ENCODE measurements around the gene ANKRD49.

ANKRD49 gene

DNA sequence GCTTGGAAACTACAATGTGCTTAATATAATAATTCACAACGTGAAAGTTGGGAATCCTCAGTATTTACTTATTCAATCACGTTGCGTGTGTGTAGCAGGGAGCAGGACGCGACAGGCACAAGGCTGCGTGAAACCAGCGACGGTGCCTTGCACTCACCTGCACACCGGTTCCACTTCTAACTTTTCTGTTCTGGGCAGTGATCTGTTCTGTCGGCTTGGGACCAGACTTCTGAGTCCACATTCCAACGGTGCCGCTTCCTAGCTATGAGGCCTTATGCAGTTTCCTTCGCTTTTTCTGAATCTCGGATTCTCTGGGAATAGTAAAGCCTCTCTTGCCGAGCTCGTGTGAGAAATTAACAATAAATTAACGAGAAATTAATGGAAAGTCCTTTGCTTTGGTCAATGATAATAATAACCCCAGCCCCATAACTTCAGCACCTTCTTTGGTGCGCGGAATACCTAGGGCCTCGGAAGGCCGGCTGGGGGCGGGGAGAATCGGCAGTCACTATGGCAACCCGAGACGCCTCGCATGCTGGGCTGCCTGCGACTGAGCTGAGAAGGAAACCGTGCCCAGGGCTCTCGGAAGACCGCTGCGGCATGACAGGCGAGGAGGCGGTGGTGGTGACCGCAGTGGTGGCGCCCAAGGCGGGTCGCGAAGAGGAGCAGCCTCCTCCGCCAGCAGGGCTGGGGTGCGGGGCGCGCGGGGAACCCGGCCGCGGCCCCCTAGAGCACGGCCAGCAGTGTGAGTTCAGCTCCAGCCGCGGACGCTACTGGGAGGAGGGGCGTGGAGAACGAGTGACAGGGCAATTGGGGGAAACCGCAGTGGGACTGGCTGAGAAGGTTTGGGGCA lies 18.4 kb downstream of the ANKRD49 start, which contains the start of gene C11orf97:
Gene C11orf97, plus strand, starts transcription at position 530 of the 850 bp plus-strand sequence. Its CDS starts 68 bp downstream, at position 598.
- DNase-seq: peak; percentile 65

DNA sequence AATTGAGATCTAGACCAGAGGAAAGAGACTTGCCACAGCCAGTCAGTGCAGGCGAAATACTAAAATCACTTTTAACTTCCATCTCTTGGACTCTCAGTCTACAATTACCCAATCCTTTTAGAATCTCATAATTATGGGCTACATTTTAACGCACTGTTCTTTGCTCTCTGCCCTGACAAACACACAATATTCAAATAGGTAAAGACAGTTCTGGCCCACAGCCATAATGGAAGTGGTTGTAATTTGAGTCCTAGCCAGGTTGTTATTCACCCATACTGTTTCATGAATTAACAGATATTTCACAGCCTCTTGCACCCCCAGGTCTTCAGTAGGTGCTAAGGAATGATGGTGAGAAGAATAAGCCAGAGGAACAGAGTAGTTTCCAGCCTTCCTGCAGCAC lies 19.3 kb downstream of the ANKRD49 start:
- no peak for DNase-seq

DNA sequence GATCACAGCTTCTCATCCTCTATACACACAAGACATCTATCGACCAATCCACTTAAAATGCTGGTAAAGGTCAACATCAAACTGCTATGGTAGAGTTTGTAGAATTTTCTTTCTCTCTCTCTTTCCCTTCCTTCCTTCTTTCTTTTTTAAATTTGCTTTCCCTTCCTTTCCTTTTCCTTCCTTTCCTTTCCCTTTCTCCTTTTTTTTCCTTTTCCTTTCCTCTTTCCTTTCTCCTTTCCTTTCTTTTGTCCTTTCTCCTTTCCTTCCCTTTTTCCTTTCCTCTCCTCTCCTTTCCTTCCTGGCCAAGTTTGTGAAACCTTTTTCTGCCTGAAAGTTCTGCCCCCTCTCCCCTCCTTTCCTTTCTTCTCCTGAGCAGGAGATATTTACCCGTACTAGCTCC lies 21.6 kb downstream of the ANKRD49 start:
- DNase-seq: no peak

DNA sequence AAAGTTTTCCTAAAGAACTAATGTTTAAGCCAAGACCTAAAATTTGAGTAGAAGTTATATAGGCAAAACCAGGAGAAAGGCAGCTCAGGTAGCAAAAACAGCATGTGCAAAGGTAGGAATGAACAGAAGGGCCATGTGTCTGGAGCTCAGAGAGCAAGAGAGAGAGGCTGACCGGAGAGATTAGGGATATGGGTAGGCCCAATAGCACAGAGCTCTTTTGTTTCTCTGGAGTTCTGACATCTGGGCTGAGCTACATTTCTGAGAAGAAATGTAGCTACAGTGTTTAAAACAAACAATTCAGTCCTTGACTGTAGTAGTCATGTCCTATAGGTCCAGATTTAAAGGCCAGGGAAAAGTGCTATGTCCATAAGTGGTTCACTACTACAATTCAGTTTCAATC lies 22.9 kb downstream of the ANKRD49 start:
- no peak for DNase-seq

DNA sequence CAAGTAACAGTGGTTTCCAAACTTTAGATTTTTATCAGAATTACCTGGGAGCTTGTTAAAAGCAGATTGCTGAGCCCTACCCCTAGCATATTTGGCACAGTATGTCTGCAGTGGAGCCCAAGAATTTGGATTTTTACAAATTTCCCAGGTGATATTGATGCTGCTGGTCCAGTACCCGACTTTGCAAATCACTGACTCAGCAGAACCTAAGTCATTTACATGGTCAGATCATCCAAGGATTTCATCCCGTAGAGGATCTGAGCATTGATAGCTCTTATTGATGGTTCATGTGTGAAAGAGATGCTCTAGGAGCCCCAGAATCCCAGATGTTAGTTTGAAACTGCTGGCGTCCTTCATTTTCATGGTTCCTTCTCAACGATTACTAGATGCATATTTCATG lies 24.5 kb downstream of the ANKRD49 start:
- DNase-seq: no peak

DNA sequence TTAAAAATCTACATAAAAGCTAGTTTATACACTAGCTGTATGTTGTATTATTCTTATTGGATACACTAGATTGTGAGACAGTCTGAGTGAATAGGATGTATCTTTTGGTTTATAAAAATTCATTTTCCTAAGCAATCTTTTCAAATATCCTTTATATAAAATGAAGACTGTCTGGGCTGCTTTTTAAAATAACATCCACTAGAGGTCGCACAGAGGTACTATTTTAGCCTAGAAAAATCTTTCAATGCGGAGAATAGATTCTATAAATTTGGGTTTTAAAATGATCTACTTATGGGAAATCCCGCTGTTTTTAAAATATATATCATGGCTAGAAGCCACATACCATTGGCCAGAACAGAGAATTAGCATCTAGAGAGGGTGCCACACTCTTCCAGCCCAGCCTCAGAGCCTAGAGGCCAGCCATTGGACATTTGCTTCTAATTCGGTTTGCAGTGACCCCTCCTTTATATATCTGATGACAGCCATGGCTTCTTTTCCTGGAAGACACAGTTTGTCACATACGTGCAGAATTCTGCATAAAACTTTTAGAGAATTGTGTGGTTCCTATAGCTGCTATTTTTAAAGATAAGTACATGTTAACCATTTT lies 25.8 kb downstream of the ANKRD49 start:
- peak; percentile 80 for DNase-seq

DNA sequence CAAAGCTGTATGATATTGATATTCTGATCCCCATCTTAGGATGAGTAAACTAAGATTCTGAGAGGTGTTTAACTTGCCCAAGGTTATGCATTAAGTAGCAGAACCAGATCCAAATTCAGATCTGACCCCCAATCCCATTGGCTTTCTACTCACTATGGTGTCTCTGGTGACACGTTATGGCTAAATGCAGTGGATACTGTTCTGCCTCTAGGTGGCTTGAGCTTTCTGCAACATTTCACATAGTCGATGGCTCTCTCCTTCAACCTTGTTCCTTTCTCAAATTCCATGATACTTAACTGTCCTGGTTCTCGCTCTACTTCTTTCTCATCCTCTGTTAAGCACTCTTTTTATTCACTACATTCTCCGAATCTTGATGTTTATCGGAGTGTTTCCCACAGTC lies 27.9 kb downstream of the ANKRD49 start:
- DNase-seq: peak; percentile 55

DNA sequence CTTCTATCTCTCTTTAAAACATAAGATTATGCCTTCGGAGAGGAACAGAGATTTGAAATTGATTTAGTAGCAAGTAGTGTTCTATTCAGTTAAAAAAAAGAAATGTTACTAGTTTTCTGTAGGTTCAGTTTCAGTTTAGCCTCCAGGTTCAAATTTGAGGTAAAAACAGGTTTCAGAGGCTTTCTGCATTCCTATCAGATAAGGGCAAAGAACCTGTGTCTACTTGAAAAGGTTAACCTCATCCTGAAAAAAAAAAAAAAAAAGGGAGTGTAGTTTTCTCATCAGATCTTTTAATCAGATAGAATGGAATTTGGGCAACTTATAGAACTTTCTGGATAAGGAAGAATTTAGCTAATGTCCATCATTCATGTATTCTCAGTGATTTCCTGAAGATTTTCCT lies 30.6 kb downstream of the ANKRD49 start:
- DNase-seq: no peak

DNA sequence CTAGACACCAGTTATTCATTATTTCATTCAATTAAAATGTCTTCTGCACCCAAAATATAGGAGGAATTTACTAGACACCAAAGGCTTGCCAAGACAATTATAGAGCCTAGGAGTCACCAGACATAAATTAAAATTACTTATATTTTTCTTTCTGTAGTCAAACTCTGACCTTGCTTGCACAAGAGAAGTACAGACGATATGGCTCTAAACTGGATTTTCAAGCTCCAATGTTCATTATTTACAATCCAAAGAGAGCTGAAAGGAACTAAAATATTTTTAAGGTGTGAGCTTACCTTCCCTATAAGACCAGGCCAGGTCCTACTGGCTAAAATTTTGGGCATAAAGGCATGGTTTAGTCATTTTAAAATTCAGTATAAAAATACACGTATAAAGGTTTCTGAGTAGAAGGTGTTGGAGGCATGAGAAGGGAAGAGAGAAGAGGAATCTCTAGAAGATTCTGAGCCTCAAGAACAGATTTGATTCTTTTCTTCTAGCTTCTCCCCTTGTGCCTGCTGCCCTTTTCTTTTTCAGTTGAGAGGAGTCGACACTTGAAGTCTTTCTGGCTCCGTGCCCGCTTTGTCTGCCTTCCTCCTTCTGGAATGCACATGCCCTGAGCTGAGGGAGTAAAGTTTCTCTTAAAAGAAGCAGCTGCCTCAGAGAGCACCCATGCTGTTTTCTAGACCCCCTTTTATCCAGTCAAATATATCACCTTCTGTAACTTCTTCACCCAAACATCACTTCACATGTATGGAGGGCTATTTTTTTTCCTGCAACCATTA lies 32.0 kb downstream of the ANKRD49 start:
- DNase-seq: peak; percentile 67

DNA sequence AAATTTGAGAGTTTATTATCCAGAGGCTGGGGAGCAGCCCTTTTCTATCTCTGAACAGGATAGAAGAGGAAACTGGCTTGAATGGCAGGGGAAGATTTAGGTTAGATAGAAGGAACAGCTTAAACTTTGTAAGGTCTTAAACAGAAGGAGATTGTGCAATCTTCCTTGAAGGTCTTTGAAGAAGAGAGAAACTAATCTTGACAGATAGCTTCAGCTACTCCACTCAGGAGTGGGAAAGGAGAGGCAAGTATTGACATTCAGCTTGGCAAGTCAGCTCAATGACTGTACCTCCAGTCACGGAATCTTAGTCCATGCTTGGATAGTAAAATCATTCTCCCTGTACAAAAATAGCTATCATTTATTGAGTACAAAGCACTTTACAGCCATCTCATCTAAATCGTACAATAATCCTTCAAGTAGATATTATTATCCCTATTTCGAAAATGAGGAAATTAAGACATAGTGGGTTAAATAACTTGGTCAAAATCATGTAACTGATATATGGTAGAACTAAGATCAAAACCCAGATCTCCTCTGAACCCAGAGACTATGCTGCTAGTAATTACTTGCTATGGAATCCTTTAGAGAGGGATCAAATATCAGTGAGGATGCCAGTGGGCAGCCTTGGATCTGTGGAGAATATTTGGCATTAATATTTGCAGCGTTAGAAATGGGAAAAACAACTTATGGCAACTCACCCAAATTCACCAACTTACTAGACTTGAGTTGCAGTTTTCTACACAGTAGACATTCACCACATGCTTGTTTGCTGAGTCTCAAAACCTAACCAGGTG lies 33.1 kb downstream of the ANKRD49 start:
- peak; percentile 59 for DNase-seq

DNA sequence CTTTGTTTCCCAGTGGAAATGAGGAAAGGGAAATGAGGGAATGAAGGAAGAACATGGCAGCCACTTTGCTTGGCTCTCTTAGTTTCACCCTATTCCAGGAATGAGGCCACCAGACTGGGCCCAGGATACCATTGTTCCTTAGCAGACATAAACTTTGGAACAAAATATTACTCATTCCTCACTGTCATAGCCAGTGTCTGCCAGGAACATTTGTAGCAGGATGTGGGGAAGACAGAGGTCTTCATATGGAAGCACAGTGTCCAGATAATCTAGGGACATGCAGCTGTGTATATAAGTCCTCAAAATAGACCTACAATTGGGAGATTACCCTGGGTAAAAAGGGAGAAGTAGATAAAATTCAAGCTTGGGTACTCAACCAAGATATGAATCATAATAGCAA lies 34.8 kb downstream of the ANKRD49 start:
- no peak for DNase-seq

DNA sequence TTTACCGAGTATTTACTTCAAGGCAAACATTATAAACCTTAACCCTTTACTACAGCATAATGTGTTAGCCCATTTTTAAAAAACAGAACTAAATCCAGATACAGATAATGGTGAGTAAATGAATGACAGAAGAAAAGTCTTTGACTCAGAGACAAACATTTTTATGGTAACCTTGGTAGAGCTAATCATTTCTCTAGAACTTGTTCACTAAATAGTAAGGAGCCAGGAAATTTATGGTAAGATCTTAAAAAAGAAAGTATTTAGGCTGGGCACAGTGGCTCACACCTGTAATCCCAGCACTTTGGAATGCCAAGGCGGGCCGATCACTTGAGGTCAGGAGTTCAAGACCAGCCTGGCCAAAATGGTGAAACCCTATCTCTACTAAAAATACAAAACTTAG lies 38.4 kb downstream of the ANKRD49 start:
- no peak for DNase-seq

DNA sequence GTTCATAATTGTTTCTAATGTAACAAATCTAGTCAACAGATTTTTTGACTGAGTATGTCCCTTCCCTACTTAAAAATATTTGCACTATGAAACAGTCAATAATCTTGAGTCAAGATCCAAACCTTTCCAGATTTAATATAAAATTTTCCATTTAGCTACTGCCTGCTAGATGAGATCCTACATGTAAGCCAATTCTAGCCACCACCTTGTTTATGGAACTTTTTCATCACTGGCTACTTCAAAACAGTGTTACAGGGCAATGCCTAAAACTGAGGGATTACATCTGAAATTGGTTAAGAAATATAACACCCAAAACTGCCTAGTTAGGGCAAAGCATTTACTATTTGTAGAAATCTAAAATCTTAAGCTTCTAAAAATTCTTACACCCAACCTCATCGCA lies 39.4 kb downstream of the ANKRD49 start:
- no peak for DNase-seq

DNA sequence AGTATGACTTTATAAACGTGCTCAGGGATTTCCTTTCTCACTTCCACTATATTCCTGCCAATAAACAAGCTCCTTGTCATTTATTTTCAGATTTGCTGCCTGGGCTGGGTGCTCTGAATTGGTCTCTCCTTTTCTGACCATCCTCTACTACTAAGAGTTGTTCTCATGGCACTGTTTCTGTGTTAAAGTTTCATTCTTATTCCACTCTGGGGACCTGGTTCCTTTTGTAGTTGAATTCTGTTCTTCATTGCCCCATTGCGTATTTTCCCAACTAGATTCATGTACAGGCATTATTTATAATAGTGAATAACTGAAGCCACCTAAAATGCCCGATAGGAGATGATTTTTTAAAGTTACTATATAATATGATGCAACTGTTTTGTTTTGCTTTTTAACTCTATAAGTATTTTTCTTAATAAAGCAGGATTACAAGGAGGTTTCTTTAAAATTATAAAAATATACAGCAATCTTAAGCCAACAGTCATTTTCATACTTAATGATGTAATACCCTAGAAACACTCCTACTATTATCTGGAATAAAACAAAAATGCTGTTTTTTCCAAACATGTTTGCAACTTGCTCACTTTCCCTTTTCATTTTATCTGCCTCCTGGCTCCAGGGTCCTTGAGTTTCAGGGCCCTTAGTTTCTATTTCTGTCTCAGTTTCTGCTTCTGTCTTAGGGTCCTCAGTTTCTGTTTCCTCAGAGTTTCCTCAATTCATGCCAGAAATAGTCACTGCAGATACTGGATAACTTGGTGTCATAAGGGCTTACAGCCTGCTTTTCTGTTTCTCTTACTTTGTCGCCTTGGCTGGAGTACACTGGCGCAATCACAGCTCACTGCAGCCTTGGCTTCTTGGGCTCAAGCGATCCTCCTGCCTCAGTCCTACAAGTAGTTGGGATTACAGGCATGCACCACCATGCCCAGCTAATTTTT lies 40.2 kb downstream of the ANKRD49 start:
- DNase-seq: no peak

DNA sequence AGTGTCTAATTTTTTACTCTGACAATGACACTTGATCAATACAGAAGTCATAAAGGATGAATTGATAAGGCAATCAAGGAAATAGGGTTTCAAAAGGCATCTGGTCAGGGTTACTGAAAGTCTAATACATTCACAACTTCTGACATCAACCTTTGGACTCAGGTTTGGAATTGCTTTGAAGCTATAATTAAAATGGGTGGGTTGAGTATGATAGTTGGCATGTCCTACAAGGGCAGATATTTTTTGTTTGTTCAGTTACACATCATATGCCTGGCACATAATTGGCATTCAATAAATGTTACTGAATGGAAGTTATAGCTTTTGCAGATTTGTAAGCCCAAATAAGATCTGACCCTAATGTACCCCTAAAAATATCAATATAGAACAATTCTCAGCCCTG lies 42.6 kb downstream of the ANKRD49 start:
- no peak for DNase-seq

DNA sequence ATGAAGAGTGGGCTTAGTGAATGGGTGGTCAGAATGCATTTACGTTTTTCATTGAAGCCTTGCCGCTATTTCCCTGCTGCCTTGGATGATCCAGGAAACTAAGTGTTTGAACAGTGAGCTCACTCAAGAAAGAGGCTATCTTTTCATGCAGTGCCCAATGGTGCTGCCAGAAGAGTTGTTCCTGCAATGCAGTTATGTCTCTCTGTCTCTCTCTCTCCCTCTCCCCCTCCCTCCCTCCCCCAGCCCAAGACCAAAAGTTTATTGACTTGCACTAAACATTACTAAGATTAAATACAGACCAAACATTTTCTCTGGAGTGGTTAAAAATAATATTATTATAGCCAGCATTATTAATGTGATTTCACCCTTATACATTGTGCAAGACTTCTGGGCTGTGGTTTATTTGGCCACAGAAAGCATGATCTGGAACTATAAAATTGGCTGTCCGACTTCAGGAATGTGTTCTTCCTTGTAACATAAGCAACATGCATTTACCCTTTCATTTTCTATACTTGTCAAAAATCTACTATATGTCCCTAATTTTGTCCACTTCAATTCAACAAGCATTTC lies 43.3 kb downstream of the ANKRD49 start:
- no peak for DNase-seq

DNA sequence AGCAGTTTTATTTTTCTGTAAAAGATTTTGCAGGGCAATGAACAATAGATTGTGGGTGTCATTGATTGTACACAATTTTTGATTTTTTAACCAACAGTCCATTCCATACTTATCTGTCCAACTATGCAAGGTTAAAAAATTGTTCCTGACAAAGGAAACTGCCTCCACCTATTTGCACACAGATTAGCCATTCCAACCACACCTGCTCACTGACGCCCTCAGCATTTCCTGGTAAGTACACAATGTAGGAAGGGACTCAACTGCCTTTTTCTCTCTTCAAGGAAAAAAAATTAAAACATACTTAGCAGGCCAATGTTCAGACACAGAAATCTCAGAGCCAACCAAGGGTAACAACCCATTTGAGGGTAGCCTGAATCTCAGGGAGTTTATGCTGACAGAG lies 45.6 kb downstream of the ANKRD49 start:
- DNase-seq: no peak

DNA sequence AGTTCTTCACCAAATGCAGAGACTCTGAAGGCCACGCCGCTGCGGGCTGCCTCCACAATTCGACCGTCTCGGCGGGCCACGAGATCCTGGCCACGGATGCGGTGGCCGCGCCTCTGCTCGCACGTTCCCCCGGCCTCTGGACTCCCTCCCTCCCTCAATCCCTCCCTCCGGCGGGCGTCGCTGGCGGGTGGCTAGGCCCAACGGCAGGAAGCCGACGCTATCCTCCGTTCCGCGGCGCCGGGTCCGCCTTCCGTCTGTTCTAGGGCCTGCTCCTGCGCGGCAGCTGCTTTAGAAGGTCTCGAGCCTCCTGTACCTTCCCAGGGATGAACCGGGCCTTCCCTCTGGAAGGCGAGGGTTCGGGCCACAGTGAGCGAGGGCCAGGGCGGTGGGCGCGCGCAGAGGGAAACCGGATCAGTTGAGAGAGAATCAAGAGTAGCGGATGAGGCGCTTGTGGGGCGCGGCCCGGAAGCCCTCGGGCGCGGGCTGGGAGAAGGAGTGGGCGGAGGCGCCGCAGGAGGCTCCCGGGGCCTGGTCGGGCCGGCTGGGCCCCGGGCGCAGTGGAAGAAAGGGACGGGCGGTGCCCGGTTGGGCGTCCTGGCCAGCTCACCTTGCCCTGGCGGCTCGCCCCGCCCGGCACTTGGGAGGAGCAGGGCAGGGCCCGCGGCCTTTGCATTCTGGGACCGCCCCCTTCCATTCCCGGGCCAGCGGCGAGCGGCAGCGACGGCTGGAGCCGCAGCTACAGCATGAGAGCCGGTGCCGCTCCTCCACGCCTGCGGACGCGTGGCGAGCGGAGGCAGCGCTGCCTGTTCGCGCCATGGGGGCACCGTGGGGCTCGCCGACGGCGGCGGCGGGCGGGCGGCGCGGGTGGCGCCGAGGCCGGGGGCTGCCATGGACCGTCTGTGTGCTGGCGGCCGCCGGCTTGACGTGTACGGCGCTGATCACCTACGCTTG lies 50.2 kb downstream of the ANKRD49 start, which contains the start of gene FUT4:
Gene FUT4, plus strand, starts transcription at position 227 of the 951 bp plus-strand sequence. Its CDS starts 213 bp downstream, at position 440.
- peak; percentile 84 for DNase-seq

DNA sequence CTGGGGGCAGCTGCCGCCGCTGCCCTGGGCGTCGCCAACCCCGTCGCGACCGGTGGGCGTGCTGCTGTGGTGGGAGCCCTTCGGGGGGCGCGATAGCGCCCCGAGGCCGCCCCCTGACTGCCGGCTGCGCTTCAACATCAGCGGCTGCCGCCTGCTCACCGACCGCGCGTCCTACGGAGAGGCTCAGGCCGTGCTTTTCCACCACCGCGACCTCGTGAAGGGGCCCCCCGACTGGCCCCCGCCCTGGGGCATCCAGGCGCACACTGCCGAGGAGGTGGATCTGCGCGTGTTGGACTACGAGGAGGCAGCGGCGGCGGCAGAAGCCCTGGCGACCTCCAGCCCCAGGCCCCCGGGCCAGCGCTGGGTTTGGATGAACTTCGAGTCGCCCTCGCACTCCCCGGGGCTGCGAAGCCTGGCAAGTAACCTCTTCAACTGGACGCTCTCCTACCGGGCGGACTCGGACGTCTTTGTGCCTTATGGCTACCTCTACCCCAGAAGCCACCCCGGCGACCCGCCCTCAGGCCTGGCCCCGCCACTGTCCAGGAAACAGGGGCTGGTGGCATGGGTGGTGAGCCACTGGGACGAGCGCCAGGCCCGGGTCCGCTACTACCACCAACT lies 51.0 kb downstream of the ANKRD49 start:
- DNase-seq: peak; percentile 32

All from hematopoietic multipotent progenitor cell treated with erythropoietin and hydrocortisone succinate and interleukin-3 and kit ligand, for 6 days (in vitro differentiated cells).